Neuronal stem cell (in vitro differentiated cells): ENCODE results near the gene SHH.

Experiments
- DNase-seq: peaks from one replicate; pipeline ENCODE4 v3.0.0-alpha.2; 2013; ENCODE audit warnings: low spot score
- H2AFZ ChIP-seq: one replicate; pipeline ENCODE4 v1.6.1; 2013; ENCODE audit warnings: mild to moderate bottlenecking, low read length, inconsistent platforms
- H2AK5ac ChIP-seq: 2 replicates; pipeline ENCODE4 v1.6.1; 2013; ENCODE audit warnings: low read depth, mild to moderate bottlenecking, inconsistent platforms, low read length, moderate library complexity, mixed read lengths
- H2BK120ac ChIP-seq: 2 replicates; pipeline ENCODE4 v1.6.1; 2013; ENCODE audit warnings: low read depth, mild to moderate bottlenecking, inconsistent platforms, low read length, moderate library complexity, mixed read lengths
- H2BK12ac ChIP-seq: one replicate; pipeline ENCODE4 v1.6.1; 2013; ENCODE audit warnings: low read length, inconsistent platforms
- H2BK15ac ChIP-seq: 2 replicates; pipeline ENCODE4 v1.6.1; 2013; ENCODE audit warnings: mild to moderate bottlenecking, low read length, inconsistent platforms, mixed read lengths
- H2BK5ac ChIP-seq: one replicate; pipeline ENCODE4 v1.6.1; 2013; ENCODE audit warnings: inconsistent platforms, mild to moderate bottlenecking, low read length, moderate library complexity
- H3K14ac ChIP-seq: one replicate; pipeline ENCODE4 v1.6.1; 2013; ENCODE audit warnings: low read length, inconsistent platforms
- H3K18ac ChIP-seq: 2 replicates; pipeline ENCODE4 v1.6.1; 2013; ENCODE audit warnings: low read length, inconsistent platforms
- H3K23ac ChIP-seq: 2 replicates; pipeline ENCODE4 v1.6.1; 2013; ENCODE audit warnings: low read depth, mild to moderate bottlenecking, mixed read lengths, low read length, inconsistent platforms; ENCODE audit not compliant: poor library complexity
- H3K27ac ChIP-seq: replicated peaks from 3 replicates; pipeline ENCODE4 v1.5.1; 2013; ENCODE audit warnings: low read length, inconsistent platforms
- H3K27me3 ChIP-seq, 3 experiments: 2 replicates each; pipeline ENCODE4 v1.6.1; 2013; ENCODE audit warnings: low read length in 3 of 3, mild to moderate bottlenecking in 2 of 3, inconsistent platforms in 1 of 3, low read depth in 1 of 3, mixed read lengths in 1 of 3, moderate library complexity in 1 of 3; ENCODE audit not compliant: control insufficient read depth in 3 of 3, insufficient read depth in 3 of 3
- H3K36me3 ChIP-seq, 2 donors: replicated peaks in 1 of 2; 2 replicates each; pipeline ENCODE4 v1.6.1; 2013; ENCODE audit warnings: low read length in 2 of 2; ENCODE audit not compliant: control insufficient read depth in 2 of 2, insufficient read depth in 2 of 2
- H3K4ac ChIP-seq: 2 replicates; pipeline ENCODE4 v1.6.1; 2013; ENCODE audit warnings: inconsistent platforms, mild to moderate bottlenecking, low read length, moderate library complexity
- H3K4me1 ChIP-seq, 2 donors: 1 replicate in 1 of 2; 2 replicates in 1 of 2; pipeline ENCODE4 v1.6.1; 2013; ENCODE audit warnings: low read length in 2 of 2, low read depth in 1 of 2; ENCODE audit not compliant: control insufficient read depth in 2 of 2, insufficient read depth in 1 of 2
- H3K4me2 ChIP-seq: one replicate; pipeline ENCODE4 v1.6.1; 2013; ENCODE audit warnings: mild to moderate bottlenecking, low read length, inconsistent platforms; ENCODE audit not compliant: insufficient read depth, poor library complexity, severe bottlenecking
- H3K4me3 ChIP-seq, 2 donors: 2 replicates each; pipeline ENCODE4 v1.5.1; 2013; ENCODE audit warnings: low read length in 2 of 2, mild to moderate bottlenecking in 2 of 2, inconsistent platforms in 1 of 2, moderate library complexity in 1 of 2
- H3K79me1 ChIP-seq: one replicate; pipeline ENCODE4 v1.6.1; 2013; ENCODE audit warnings: low read depth, mild to moderate bottlenecking, inconsistent platforms, low read length, moderate library complexity
- H3K9ac ChIP-seq: one replicate; pipeline ENCODE4 v1.6.1; 2013; ENCODE audit warnings: mild to moderate bottlenecking, low read depth, low read length, inconsistent platforms; ENCODE audit not compliant: poor library complexity
- H3K9me3 ChIP-seq, 2 donors: replicated peaks in 1 of 2; 2 replicates each; pipeline versions ENCODE3 to v1.6.1; 2013; ENCODE audit warnings: low read length in 2 of 2, mild to moderate bottlenecking in 2 of 2, inconsistent platforms in 1 of 2, low read depth in 1 of 2, mixed read lengths in 1 of 2, moderate library complexity in 1 of 2; ENCODE audit not compliant: control insufficient read depth in 2 of 2, insufficient read depth in 1 of 2
- H4K8ac ChIP-seq: one replicate; pipeline ENCODE4 v1.6.1; 2013; ENCODE audit warnings: low read depth, mild to moderate bottlenecking, inconsistent platforms, low read length, moderate library complexity
- H4K91ac ChIP-seq: one replicate; pipeline ENCODE4 v1.6.1; 2013; ENCODE audit warnings: low read length, low read depth, mild to moderate bottlenecking, inconsistent platforms; ENCODE audit not compliant: poor library complexity
- WGBS, 2 donors: extraction: QIAGEN DNeasy Blood & Tissue Kit; methylation state at CpG; one replicate each; pipeline ENCODE4 v1.1.7; 2013; ENCODE audit warnings: missing lambda C conversion rate in 2 of 2, mixed read lengths in 1 of 2; ENCODE audit not compliant: insufficient read length in 2 of 2, insufficient replicate concordance in 1 of 2; ENCODE audit errors: extremely low coverage in 2 of 2; 5-methylcytosine and 5-hydroxymethylcytosine counted together

The SHH gene

DNA sequence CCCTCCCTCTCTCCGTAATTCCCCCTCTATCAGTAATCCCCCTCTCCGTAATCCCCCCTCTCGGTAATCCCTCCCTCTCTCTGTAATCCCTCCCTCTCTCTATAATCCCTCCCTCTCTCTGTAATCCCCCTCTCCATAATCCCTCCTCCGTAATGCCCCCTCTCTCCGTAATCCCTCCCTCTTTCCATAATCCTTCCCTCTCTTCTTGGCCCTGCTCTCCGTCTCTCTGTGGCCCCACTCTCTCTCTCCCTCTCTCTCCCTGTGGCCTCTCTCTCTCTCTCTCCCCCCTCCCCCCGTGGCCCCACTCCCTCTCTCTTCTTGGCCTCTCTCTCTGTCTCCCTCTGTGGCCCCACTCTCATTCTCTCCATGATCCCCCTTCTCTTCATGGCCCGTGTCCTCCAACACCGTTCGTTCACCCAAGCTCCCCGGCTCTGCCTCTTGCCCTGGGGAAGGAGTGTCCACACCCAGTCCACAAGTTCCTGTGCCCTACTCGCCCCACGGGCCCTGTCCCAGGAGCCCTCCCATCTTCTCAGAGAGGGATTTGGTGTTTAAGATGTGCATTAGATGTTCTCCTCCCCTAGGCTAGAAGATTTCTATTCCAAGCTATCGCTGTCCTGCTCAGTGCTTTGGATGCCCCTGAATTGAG, 19.8 kb downstream of the SHH start:
- Histone ChIP-seq H2BK5ac (no peak overlapping the region), H2AK5ac (no peak overlapping the region), H4K91ac (no peak overlapping the region), H3K79me1 (no peaks in the 10 kb centered on the region), H3K27ac (no peak overlapping the region), H4K8ac (no peak overlapping the region), H3K9ac (no peak overlapping the region), H2AFZ (no peak overlapping the region), H3K23ac (no peak overlapping the region), H3K36me3 (peaks cover 0 to 2% of the 10 kb centered on the region in 2 donors), H2BK120ac (no peak overlapping the region), H2BK12ac (no peak overlapping the region), H3K9me3 (peaks cover 0 to 7% of the 10 kb centered on the region in 2 donors), H2BK15ac (no peak overlapping the region), H3K4me3 (no peak overlapping the region), H3K27me3 (peaks cover 0 to 19% (median 11%) of the 10 kb centered on the region in 3 experiments), H3K4me2 (no peak overlapping the region), H3K4ac (no peak overlapping the region), H3K18ac (no peak overlapping the region), H3K14ac (no peak overlapping the region), H3K4me1 (peaks cover 0 to 5% of the 10 kb centered on the region in 2 donors)
- DNase-seq: no peak
- 90% methylated on average over 3 of the region's 14 CpGs; no CpG with 5 or more reads in 1 of the 2 donors for WGBS, 2 donors

DNA sequence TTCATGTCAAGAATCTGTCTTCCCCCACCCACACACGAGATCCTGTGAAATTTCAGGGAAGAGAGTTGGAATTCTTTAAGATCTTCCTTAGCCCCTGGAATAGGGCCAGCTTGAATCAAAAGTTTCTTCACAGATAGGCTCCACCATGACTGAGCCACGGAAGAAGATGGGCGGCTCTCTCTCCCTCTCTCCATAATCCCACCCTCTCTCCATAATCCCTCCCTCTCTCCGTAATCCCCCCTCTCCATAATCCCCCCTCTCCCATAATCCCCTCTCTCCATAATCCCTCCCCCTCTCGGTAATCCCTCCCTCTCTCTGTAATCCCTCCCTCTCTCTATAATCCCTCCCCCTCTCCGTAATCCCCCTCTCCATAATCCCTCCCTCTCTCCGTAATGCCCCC, 20.4 kb downstream of the SHH start:
- no peak overlapping the region for H3K4me3 ChIP-seq
- no peak overlapping the region for H3K4ac ChIP-seq
- H2BK120ac ChIP-seq: no peak overlapping the region
- peaks cover 0 to 17% (median 12%) of the 10 kb centered on the region in 3 experiments for H3K27me3 ChIP-seq
- H3K23ac ChIP-seq: no peak overlapping the region
- no peak overlapping the region for H4K8ac ChIP-seq
- H2BK12ac ChIP-seq: no peak overlapping the region
- no peak overlapping the region for H3K18ac ChIP-seq
- no peak overlapping the region for H3K9ac ChIP-seq
- no peak overlapping the region for H3K27ac ChIP-seq
- H4K91ac ChIP-seq: no peak overlapping the region
- no peak overlapping the region for H2AK5ac ChIP-seq
- H2BK15ac ChIP-seq: no peak overlapping the region
- 93 to 100% methylated on average over 1 to 4 of the region's 7 CpGs for WGBS, 2 donors
- H3K14ac ChIP-seq: no peak overlapping the region
- no peak overlapping the region for H2BK5ac ChIP-seq
- no peak overlapping the region for H2AFZ ChIP-seq
- peaks cover 0 to 7% of the 10 kb centered on the region in 2 donors for H3K9me3 ChIP-seq
- H3K4me1 ChIP-seq: peaks cover 0 to 6% of the 10 kb centered on the region in 2 donors
- no peak overlapping the region for H3K4me2 ChIP-seq
- DNase-seq: no peak
- peaks cover 0 to 2% of the 10 kb centered on the region in 2 donors for H3K36me3 ChIP-seq
- H3K79me1 ChIP-seq: no peaks in the 10 kb centered on the region

DNA sequence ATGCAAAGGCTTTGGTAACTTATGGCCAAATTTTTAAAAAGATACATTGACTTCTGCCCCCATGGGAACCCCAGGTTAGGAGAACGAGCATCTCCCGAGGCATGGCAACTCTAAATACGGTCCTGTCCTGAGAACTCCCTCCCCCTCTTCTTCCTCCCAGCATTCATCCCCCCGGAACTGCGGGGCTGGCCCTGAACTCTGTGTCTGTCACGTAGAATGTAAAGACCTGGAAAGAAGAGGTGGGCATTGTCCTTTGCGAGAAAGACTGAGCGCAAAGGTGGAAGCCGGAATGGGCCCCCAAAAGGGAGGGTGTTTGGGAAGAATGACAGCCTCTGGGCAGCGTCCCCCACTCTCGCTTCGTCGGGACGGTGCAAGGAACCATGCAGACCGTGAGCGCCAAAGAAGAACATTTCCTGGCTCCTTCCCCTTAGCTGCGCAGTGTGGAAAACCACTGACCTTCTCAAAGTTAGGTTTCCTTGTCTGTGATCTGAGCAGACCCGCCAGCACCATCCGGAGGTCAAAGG, 21.0 kb downstream of the SHH start:
- peaks cover 0 to 6% of the 10 kb centered on the region in 2 donors for H3K4me1 ChIP-seq
- no peak overlapping the region for H3K9ac ChIP-seq
- H2AK5ac ChIP-seq: no peak overlapping the region
- no peak overlapping the region for H2BK15ac ChIP-seq
- peaks cover 0 to 7% of the 10 kb centered on the region in 2 donors for H3K9me3 ChIP-seq
- WGBS, 2 donors: no CpG with 5 or more reads among the region's 19 CpGs
- no peak overlapping the region for H3K23ac ChIP-seq
- no peak overlapping the region for H2AFZ ChIP-seq
- H3K18ac ChIP-seq: no peak overlapping the region
- peaks cover 0 to 11% (median 9%) of the 10 kb centered on the region in 3 experiments for H3K27me3 ChIP-seq
- DNase-seq: no peak
- no peak overlapping the region for H2BK120ac ChIP-seq
- H2BK5ac ChIP-seq: no peak overlapping the region
- H3K27ac ChIP-seq: no peak overlapping the region
- H4K91ac ChIP-seq: no peak overlapping the region
- H3K14ac ChIP-seq: no peak overlapping the region
- no peak overlapping the region for H3K4me2 ChIP-seq
- H2BK12ac ChIP-seq: no peak overlapping the region
- no peak overlapping the region for H4K8ac ChIP-seq
- no peaks in the 10 kb centered on the region for H3K79me1 ChIP-seq
- no peak overlapping the region for H3K4ac ChIP-seq
- peaks cover 0 to 2% of the 10 kb centered on the region in 2 donors for H3K36me3 ChIP-seq
- H3K4me3 ChIP-seq: no peak overlapping the region

DNA sequence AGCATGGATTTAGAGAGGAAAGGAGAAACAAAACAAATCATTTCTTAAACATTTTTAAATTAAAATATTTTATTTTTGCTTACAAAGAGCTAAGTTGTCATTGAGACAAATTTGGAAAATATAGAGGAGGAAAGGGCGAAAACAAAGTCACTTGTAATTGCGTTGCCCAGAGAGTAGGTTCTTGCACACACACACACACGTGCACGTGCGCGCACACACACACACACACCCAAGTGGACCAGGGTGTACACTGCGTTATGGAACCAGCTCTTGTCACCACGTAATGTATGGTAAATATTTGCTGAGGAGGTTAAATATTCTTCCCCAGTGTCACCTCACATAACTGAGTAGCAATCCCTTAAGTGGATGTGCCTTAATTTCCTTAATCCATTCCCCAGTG, 21.6 kb downstream of the SHH start:
- WGBS, 2 donors: no CpG with 5 or more reads among the region's 8 CpGs
- no peak overlapping the region for H3K27ac ChIP-seq
- no peak overlapping the region for H3K9ac ChIP-seq
- no peak overlapping the region for H2AK5ac ChIP-seq
- H3K18ac ChIP-seq: no peak overlapping the region
- H3K79me1 ChIP-seq: no peaks in the 10 kb centered on the region
- no peak overlapping the region for H2AFZ ChIP-seq
- H4K91ac ChIP-seq: no peak overlapping the region
- no peak overlapping the region for H2BK12ac ChIP-seq
- no peak overlapping the region for H3K14ac ChIP-seq
- no peak overlapping the region for H3K23ac ChIP-seq
- H2BK5ac ChIP-seq: no peak overlapping the region
- H3K9me3 ChIP-seq: peaks cover 0 to 7% of the 10 kb centered on the region in 2 donors
- H3K27me3 ChIP-seq: peaks cover 0 to 6% (median 5%) of the 10 kb centered on the region in 3 experiments
- DNase-seq: no peak
- no peak overlapping the region for H2BK15ac ChIP-seq
- H3K4me2 ChIP-seq: no peak overlapping the region
- no peak overlapping the region for H3K4me3 ChIP-seq
- H3K4me1 ChIP-seq: peaks cover 0 to 6% of the 10 kb centered on the region in 2 donors
- no peak overlapping the region for H2BK120ac ChIP-seq
- peaks cover 0 to 2% of the 10 kb centered on the region in 2 donors for H3K36me3 ChIP-seq
- no peak overlapping the region for H4K8ac ChIP-seq
- H3K4ac ChIP-seq: no peak overlapping the region
